Measurements from ENCODE around the gene FSTL1.

FSTL1 gene

DNA sequence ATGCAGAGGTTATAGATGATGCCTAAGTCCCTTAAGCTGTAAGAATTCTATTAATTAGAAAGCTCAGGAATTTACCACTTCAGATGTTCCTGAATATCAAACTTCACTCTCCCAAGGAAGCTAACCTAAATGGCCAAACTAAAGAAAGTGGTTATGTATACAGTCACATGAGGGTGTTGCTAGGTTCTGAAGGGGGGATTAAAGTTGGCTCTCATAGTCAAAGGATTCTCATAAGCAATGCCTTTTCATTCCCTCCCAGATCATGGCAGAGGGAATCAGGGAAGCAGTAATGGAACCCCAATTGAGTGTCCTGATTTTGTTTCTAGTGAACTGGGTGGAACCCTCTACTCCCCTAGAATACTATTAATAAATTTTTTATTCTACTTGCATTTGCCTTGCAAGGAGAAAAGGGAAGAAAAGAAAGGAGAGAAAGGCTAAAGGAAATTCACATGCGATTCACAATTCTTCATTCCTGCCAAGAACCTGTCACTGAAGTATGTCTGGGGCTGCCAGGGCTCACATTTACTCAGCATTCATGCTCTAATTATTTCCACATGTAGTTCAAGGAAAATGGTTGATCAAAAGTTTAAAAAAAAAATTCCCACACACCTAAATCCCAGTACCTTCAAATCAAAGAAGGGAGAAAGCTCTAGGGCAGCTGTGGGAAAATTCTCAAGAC is 25.1 kb downstream of the FSTL1 start:
- no peaks in the 10 kb centered on the region for H3K4me1 ChIP-seq (ENCODE audit: low read length)
- H3K4me2 ChIP-seq (ENCODE audit: low read length): no peak overlapping the region
- no peak overlapping the region for H3K9ac ChIP-seq (ENCODE audit: low read length)
- H3K27ac ChIP-seq (ENCODE audit: low read length): no peak overlapping the region
- no peaks in the 10 kb centered on the region for H4K20me1 ChIP-seq (ENCODE audit: insufficient read depth, low read length)
- no peak overlapping the region for H2AFZ ChIP-seq (ENCODE audit: low read depth, low read length)
- peaks cover 24% of the 10 kb centered on the region for H3K27me3 ChIP-seq (ENCODE audit: low read depth, low read length)
- no peaks in the 10 kb centered on the region for H3K79me2 ChIP-seq (ENCODE audit: low read length)
- H3K9me3 ChIP-seq (ENCODE audit: insufficient read depth, low read length): no peaks in the 10 kb centered on the region
- TF ChIP-seq, protein P1, sequence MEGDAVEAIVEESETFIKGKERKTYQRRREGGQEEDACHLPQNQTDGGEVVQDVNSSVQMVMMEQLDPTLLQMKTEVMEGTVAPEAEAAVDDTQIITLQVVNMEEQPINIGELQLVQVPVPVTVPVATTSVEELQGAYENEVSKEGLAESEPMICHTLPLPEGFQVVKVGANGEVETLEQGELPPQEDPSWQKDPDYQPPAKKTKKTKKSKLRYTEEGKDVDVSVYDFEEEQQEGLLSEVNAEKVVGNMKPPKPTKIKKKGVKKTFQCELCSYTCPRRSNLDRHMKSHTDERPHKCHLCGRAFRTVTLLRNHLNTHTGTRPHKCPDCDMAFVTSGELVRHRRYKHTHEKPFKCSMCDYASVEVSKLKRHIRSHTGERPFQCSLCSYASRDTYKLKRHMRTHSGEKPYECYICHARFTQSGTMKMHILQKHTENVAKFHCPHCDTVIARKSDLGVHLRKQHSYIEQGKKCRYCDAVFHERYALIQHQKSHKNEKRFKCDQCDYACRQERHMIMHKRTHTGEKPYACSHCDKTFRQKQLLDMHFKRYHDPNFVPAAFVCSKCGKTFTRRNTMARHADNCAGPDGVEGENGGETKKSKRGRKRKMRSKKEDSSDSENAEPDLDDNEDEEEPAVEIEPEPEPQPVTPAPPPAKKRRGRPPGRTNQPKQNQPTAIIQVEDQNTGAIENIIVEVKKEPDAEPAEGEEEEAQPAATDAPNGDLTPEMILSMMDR (IDR thresholded peaks at IDR 0.05; ENCODE audit: low read depth, low read length): no peak
- TF ChIP-seq EZH2phosphoT487 (IDR thresholded peaks at IDR 0.05; ENCODE audit: low read depth): no peak
- H3K36me3 ChIP-seq (replicated peaks; ENCODE audit: low read depth, low read length): no peaks in the 10 kb centered on the region
- H3K4me3 ChIP-seq (ENCODE audit: low read length): no peak overlapping the region

DNA sequence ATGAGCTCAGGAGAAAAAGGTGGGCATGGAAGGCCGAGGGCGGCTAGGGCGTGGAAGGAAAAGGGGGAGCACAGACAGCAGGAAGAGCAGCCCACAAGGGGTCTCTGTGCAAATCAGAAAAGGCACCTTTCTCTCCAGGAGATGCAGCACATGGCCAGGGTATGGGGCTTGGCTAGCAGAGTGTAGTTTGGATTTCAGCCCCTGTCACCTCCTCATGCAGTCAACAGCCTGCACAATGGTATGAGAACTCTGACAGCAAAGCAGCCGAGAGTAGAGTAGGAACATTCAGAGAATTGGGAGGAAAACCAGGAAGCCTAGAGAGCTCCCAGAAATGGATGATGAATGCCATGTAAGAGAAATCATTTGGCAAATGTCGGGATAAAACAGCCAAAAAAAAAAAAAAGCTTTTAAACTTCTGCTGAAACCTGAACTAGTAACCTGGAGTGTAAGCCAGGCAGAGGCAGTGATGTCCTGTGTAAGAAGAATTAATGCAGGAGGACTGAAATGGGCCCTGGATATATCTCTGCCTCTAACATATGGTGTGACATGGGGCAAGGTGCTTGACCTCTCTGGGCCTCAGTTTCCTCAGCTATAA is 25.7 kb downstream of the FSTL1 start:
- Histone ChIP-seq H3K9me3 (ENCODE audit: insufficient read depth, low read length) (no peaks in the 10 kb centered on the region), H3K4me1 (ENCODE audit: low read length) (no peaks in the 10 kb centered on the region), H3K79me2 (ENCODE audit: low read length) (no peaks in the 10 kb centered on the region), H3K4me2 (ENCODE audit: low read length) (no peak overlapping the region), H4K20me1 (ENCODE audit: insufficient read depth, low read length) (no peaks in the 10 kb centered on the region), H2AFZ (ENCODE audit: low read depth, low read length) (no peak overlapping the region), H3K4me3 (ENCODE audit: low read length) (no peak overlapping the region), H3K36me3 (replicated peaks; ENCODE audit: low read depth, low read length) (no peaks in the 10 kb centered on the region), H3K27ac (ENCODE audit: low read length) (no peak overlapping the region), H3K27me3 (ENCODE audit: low read depth, low read length) (peaks cover 24% of the 10 kb centered on the region), H3K9ac (ENCODE audit: low read length) (no peak overlapping the region)
- no peak for TF ChIP-seq EZH2phosphoT487 (IDR thresholded peaks at IDR 0.05; ENCODE audit: low read depth)
- TF ChIP-seq, protein P1 (IDR thresholded peaks at IDR 0.05; ENCODE audit: low read depth, low read length): no peak

DNA sequence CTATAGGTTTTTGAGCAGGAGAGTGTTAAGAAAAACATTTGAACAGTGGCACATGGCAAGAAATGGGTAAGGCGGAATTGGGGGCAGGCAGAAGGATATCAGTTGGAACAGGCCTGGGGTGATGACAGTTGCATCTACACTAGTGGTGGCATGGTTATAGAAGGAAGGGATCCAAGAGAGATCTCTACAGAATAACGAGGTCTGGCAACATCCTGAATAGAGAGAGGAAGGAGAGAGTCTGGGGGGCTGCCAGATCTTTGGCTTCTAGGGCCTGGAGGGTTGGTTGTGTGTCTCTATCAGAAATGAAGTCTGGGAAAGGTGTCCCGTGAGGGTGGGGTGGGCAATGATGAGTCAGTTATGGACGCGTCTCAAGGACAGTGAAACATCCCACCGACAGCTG is 26.3 kb downstream of the FSTL1 start:
- Histone ChIP-seq H2AFZ (ENCODE audit: low read depth, low read length) (no peak overlapping the region), H3K27ac (ENCODE audit: low read length) (no peak overlapping the region), H3K9ac (ENCODE audit: low read length) (no peak overlapping the region), H3K4me2 (ENCODE audit: low read length) (no peak overlapping the region), H3K4me3 (ENCODE audit: low read length) (no peak overlapping the region), H4K20me1 (ENCODE audit: insufficient read depth, low read length) (no peaks in the 10 kb centered on the region), H3K79me2 (ENCODE audit: low read length) (no peaks in the 10 kb centered on the region), H3K36me3 (replicated peaks; ENCODE audit: low read depth, low read length) (no peaks in the 10 kb centered on the region), H3K4me1 (ENCODE audit: low read length) (no peaks in the 10 kb centered on the region), H3K9me3 (ENCODE audit: insufficient read depth, low read length) (no peaks in the 10 kb centered on the region), H3K27me3 (ENCODE audit: low read depth, low read length) (peaks cover 24% of the 10 kb centered on the region)
- TF ChIP-seq, protein P1 (IDR thresholded peaks at IDR 0.05; ENCODE audit: low read depth, low read length): no peak
- TF ChIP-seq EZH2phosphoT487 (IDR thresholded peaks at IDR 0.05; ENCODE audit: low read depth): no peak

DNA sequence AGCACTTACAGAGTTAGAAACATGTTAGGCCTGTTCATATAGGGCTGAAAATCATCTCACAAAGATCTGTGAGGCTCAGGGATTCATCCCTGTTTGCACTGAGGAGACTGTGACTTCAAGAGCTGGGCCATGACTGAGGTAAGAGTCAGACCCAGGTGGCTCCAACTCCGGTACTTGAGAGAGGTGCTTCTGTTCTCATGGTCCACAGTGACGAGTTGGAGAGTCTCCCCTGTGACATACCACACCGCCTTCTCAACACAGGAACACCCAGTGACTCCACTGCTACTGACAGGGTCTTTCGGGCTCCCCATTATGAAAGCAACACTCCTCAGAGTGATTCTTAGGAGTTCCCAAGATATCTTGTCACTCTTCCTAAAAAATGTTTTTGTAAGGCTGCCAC is 27.4 kb downstream of the FSTL1 start:
- Histone ChIP-seq H3K27me3 (ENCODE audit: low read depth, low read length) (peaks cover 24% of the 10 kb centered on the region), H3K9ac (ENCODE audit: low read length) (no peak overlapping the region), H3K79me2 (ENCODE audit: low read length) (no peaks in the 10 kb centered on the region), H3K27ac (ENCODE audit: low read length) (no peak overlapping the region), H3K4me2 (ENCODE audit: low read length) (no peak overlapping the region), H3K36me3 (replicated peaks; ENCODE audit: low read depth, low read length) (no peaks in the 10 kb centered on the region), H4K20me1 (ENCODE audit: insufficient read depth, low read length) (no peaks in the 10 kb centered on the region), H3K9me3 (ENCODE audit: insufficient read depth, low read length) (no peaks in the 10 kb centered on the region), H2AFZ (ENCODE audit: low read depth, low read length) (no peak overlapping the region), H3K4me1 (ENCODE audit: low read length) (peaks cover 7% of the 10 kb centered on the region; the same call in 1 of the 2 replicates), H3K4me3 (ENCODE audit: low read length) (no peak overlapping the region)
- TF ChIP-seq, protein P1 (IDR thresholded peaks at IDR 0.05; ENCODE audit: low read depth, low read length): no peak
- no peak for TF ChIP-seq EZH2phosphoT487 (IDR thresholded peaks at IDR 0.05; ENCODE audit: low read depth)
